HG03469 (cell line): ENCODE measurements around the gene GARIN3.

ENCODE experiments used
- ATAC-seq: cut with Tn5 transposase; IDR thresholded peaks from one replicate; pipeline ENCODE4 v1.9.1; 2021; ENCODE audit warnings: mild to moderate bottlenecking, moderate library complexity, moderate number of reproducible peaks; ENCODE audit not compliant: unreplicated experiment

Gene GARIN3

DNA sequence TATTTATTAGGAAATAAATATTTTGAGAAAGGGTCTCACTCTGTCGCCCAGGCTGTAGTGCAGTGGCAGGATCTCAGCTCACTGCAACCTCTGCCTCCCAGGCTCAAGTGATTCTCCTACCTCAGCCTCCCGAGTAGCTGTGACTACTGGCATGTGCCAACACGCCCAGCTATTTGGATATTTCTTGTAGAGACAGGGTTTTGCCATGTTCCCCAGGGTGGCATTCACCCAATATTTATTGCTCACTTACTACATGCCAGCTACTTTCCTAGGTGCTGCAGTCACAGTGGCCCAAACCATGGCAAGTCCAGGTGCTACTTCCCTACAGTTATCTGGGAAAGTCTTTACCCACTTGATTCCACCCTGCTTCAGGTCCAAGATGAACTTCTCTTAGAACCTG lies 15.1 kb downstream of the GARIN3 start:
- no peak for ATAC-seq

DNA sequence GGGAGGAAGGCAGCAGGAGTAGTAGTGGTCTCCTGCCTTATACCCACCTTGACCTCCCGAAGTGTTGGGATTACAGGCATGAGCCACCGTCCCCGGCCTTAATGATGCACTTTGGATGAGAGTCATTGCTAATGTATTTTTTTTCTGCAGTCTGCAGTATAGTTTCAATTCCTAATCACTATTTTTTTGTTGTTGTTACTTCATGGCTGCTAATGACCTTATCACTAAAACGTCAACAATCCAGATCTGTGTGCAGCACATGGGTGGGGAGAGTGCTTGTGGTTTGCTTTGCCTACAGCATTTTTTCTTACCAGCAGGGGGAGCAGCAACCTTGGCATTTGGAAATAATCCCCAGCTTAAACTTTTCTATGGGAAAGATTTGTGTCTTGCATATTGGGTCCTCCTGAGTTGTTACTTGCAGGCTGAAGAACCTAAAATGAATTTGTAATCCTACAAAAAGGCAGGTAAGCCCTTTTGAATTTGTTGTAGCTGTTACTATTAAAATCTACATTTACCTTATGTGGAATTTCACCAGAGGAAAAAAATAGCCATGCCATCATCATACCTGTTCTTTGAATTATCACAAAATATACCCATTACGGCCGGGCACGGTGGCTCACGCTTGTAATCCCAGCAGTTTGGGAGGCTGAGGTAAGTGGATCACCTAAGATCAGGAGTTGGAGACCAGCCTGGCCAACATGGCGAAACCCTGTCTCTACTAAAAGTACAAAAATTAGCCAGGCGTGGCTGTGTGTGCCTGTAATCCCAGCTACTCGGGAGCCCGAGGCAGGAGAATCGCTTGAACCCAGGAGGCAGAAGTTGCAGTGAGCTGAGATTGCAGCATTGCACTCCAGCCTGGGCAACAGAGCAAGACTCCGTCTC lies 17.1 kb downstream of the GARIN3 start:
- ATAC-seq: no peak

DNA sequence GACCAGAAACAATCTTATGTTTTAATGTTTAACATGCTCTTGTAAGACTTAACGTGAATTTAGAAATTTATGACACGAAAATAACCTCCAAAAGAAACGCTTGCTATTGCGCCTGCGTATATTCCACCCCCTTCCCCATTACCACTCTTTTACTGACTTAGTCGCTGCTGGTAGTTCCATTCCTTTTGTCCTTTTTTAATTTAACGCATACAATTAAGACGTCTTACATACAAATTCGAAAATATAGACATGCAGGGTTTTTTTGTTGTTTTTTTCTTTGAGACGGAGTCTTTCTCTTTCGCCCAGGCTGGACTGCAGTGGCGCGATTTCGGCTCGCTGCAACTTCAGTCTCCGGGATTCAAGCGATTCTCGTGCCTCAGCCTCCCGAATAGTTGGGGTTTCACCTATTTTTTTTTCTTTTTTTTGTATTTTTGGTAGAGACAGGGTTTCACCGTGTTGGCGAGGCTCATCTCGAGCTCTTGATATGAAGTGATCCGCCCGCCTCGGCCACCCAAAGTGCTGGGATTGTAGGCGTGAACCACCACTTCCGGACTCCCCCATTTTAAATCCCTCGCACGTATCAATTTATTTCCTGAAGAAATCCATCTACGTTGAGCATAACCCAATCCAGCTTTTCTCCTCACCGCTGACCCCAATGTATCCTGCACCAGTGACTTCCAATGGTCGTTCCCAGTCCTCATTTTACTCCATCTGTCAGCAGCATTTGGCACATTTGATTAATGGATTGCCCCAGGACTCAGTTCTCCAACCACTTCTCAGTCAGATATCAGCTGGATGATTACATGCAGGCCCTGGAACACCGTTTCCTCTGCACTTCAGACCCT lies 22.7 kb downstream of the GARIN3 start:
- ATAC-seq: peak; percentile 19

DNA sequence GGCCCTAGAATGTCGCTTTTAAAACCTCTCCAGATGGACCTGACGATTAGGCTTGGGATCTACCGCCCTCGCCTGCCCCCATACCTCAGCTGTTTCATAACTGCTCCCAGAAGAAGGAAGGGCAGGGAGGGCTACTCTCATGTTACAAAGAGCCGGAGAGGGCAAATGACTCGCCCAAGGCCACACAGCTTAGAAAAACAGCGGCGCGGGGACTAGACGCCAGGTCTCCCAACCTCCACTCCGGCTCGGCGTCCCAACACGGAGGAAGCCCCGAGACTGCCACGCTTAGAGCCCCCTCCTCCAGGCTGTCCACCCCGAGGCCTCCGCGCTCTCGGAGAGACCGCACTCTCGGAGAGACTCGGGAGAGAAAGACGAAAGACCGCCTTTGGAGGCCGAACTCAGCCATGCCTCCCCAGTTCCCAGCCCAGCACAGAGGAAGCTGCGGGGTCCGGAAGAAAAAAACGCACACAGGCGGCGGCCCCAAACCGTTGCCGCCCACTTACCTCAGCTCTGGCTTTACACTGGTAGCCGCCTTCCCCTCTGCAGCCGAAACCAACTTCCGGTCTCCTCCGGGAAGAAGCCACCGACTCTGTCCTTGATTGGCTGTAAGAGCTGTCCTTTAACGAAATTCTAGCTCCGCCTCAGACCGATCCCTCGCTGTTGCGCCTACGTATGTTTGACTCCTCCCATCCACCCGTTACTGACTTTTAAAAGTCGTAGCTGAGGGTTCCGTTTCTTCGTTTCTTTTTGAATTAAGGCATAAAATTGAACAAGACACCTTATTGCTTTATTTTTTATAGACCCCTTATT lies 23.5 kb downstream of the GARIN3 start, which contains the start of gene MED7:
MED7 (minus strand) TSS at position 549 of the 810 bp plus-strand sequence. CDS start 3,434 bp downstream, outside the sequence.
- peak; percentile 99 for ATAC-seq

DNA sequence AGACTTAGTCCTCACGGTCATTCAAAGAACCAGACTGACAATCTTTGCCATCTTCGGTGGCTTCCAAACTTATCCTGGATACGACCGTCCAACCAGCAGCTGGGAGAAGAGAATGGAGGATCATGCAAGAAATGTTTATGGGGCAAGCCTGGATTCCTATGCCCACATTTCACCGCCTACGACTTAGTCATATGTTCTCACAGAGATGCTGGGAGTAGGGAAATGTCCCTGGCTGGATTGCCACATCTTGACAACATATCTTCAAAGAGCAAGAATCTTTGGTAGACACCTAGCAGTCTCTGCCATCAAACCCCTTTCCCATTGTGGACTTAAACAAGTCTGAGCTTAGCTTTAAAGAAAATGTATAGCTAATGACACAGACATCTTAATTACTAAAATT lies 28.4 kb downstream of the GARIN3 start:
- no peak for ATAC-seq

DNA sequence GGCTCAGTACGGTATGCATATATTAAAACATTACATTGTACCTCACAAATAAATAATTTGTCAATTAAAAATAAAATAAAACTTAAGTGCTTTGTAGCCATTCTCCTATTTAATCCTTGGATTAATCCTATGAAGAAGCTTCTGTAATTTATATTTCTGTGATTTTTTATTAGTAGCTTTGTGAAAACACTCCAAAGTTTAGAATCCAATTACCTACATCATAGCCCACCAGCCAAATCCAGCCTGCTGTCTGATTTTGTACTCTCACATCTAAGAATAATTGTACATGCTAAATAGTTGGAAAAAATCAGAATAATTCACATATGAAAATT lies 33.8 kb downstream of the GARIN3 start:
- ATAC-seq: no peak

DNA sequence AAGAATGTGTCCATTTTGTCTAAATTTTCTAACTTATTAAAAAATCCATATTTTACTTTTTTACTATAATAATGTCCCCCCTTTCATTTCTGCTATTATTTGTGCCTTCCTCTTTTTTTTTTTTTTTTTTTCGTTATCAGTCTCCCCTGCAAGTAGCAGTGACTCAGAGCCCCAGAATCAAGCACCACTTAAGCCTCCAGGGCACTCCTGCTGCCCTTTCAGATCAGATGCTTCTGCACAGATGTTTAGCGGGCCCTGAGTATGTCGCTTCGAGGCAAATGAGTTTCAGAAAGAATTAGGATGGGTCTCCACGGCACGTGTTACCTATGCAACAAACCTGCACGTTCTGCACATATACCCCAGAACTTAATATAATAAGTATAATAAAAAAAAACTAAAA lies 35.1 kb downstream of the GARIN3 start:
- ATAC-seq: peak; percentile 51

DNA sequence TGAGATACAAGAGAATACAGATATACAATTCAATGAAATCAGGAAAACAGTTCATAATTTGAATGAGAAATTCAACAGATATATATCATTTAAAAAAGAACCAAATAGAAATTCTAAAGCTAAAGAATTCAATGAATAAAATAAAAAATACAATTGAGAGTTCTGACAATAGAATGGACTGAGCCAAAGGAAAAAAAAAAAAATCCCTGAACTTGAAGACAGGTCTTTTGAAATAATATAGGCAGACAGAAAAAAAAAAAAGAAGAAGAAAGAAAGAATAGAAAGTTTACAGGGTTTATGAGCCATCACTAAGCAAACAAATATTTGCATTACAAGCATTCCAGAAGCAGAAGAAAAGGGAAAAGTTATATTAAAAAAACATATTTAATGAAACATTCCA lies 44.4 kb downstream of the GARIN3 start:
- no peak for ATAC-seq

DNA sequence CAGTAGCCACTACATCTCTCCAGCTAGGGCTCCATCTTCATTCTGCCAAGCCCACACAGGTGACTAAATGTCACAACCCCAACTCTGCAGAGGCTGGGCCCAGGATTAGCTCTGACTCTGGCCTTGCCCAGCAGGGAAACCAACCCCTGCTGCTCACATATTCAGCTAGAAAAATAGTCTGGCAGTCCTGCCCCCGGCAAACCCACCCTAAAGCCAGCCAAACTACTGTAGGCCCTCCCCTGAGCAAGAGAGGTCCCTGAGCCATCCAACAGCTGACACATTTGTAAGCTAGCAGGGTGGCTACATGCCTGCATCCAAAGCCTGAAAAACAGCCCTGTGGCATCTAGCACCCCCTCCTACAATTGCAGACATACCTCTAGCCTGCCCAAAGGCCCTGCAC lies 46.0 kb downstream of the GARIN3 start:
- no peak for ATAC-seq

DNA sequence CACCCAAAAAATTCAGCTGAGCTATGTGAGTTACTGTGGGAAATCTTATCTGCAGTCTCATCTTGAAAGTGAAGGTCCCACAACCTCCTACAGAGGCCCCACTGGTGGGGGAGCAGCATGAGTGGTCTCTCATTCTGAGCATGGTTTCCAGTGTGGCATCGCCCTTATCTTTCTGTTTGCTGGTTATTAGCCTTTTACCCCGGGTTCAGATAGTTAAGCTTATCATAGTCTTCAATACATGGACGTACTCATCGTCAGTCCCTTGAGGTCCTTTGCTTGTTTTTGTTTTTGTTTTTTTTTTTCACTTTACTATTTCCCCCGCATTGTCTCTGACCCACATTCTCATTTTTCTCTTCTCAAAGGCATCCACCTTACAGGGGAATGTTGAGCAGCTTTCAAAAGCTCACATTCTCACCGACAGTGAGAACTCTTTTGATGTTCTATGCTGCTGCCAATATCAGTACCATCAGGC lies 49.5 kb downstream of the GARIN3 start:
- no peak for ATAC-seq

DNA sequence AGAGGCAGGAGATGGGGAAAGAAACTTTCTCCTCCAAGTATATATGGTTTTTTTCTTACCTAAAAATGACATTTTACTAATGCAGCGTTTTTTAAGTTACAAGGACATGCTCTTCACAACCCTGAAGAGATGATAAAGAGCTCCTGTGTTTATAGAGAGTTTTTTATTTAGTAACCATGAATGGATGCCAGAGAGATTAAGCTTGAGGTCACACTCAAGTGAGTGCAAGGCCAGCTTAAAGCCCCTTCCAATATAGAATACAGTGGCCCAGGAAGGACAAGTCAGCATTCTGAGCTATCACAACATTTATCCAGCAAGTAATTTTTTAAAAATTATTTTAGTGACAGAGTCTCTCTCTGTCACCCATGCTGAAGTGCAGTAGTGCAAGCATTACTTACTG lies 50.6 kb downstream of the GARIN3 start:
- ATAC-seq: no peak

DNA sequence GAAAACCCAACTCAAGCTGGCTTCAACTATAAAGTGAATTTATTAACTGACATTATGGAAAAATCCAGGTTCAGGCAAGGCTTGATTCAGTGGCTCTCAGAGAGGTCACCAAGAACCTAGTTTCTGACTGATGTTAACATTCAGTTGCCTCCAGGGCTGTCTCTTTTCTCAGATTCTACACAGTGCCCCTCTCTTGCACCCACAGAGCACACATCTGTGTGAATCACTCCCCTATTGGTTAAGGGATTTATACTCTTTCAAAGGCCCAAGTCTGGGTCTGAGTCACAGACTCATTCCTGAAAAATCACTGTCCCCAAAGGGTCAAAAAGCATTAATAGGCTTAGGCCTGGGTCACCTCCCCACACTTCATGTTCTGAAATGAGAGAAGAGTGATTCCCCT lies 51.1 kb downstream of the GARIN3 start:
- ATAC-seq: no peak

DNA sequence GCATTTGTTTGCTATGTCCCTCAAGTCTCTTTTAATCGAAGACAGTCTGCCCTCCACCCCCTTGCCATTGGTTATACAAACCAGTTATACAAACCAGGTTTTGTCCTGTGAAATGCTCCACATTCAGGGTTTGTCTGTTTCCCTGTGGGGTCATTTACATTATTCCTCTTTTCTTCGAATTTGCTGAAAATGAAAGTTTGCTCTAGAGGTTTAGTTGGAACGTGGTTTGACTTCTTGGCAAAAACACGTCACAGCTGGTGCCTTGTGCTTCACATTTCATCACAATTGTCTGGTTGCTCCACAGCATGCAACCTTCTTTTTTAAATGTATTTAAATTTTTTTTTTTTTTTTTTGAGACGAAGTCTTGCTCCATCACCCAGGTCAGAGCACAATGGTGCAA lies 53.1 kb downstream of the GARIN3 start:
- ATAC-seq: no peak
